Peyer's patch (tissue), 4 donors: ENCODE results near the gene CLEC2A.

Source experiments
- POLR2A ChIP-seq, 2 donors: fragments of 450-650 bp; IDR thresholded peaks; one replicate each; pipeline ENCODE4 v1.5.1; 2017; ENCODE audit warnings: antibody characterized with exemption in 2 of 2, mild to moderate bottlenecking in 2 of 2, moderate library complexity in 2 of 2
- TF ChIP-seq, protein P1 (sequence below), 6 experiments: fragments of 450-650 bp in 4 of 6; fragments of 200-600 bp in 2 of 6; sonication (generic) in 1 of 6; IDR thresholded peaks; one replicate each; pipeline ENCODE4 v1.5.1; 2017 to 2019; ENCODE audit warnings: antibody characterized with exemption in 6 of 6, mild to moderate bottlenecking in 3 of 6, moderate library complexity in 1 of 6

DNA sequence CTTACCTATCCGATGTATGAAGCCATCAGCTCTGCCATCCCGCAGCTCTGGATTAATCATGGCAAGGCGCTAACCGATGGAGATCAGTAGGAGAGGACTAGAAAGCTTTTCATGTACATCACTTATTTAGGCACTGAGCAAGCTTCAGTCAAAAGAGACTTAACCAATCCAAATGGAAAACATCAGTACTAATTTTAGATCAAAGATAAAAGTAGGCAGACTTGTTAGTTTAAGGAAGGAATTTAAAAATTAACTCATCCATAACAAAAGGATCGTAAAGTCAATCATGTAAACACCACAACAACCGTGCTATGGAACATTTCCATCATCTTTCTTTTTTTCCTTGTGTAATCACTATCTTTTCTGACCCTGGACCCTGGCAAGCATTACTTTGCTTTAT is at the start of gene CLEC2A:
- TF ChIP-seq, protein P1, sequence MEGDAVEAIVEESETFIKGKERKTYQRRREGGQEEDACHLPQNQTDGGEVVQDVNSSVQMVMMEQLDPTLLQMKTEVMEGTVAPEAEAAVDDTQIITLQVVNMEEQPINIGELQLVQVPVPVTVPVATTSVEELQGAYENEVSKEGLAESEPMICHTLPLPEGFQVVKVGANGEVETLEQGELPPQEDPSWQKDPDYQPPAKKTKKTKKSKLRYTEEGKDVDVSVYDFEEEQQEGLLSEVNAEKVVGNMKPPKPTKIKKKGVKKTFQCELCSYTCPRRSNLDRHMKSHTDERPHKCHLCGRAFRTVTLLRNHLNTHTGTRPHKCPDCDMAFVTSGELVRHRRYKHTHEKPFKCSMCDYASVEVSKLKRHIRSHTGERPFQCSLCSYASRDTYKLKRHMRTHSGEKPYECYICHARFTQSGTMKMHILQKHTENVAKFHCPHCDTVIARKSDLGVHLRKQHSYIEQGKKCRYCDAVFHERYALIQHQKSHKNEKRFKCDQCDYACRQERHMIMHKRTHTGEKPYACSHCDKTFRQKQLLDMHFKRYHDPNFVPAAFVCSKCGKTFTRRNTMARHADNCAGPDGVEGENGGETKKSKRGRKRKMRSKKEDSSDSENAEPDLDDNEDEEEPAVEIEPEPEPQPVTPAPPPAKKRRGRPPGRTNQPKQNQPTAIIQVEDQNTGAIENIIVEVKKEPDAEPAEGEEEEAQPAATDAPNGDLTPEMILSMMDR (IDR thresholded peaks at IDR 0.05): no peak
- TF ChIP-seq POLR2A (IDR thresholded peaks at IDR 0.05): no peak
